COLO829 (cell line): ENCODE data around the gene SCLY.
"Not testable (repeated sequence)": the region's sequence is repeated elsewhere in the genome, so short reads cannot be mapped to it uniquely, and the experiment has no call there.

Source experiments
- DNase-seq: peaks from one replicate; pipeline ENCODE4 v3.0.0; 2012; ENCODE audit warnings: low spot score

Gene SCLY

GRCh38 chr2:238040918-238041317 is 19.9 kb upstream of the SCLY start:
- no peak for DNase-seq

GRCh38 chr2:238042090-238042489 is 18.7 kb upstream of the SCLY start:
- no peak for DNase-seq

GRCh38 chr2:238042849-238043584 is 17.8 kb upstream of the SCLY start:
- no peak for DNase-seq

- no peak for DNase-seq
Measured at GRCh38 chr2:238043851-238044250, 16.9 kb upstream of the SCLY start.

- DNase-seq = no peak
Measured at GRCh38 chr2:238045575-238045974, 15.2 kb upstream of the SCLY start.

- no peak for DNase-seq
Measured at GRCh38 chr2:238046725-238047270, 14.0 kb upstream of the SCLY start.

- DNase-seq = no peak
Measured at GRCh38 chr2:238053191-238053776, 7.5 kb upstream of the SCLY start.

- no peak for DNase-seq
Measured at GRCh38 chr2:238055841-238056240, 5.0 kb upstream of the SCLY start.

GRCh38 chr2:238057696-238058575 is 2.9 kb upstream of the SCLY start:
- not testable (repeated sequence) for DNase-seq

GRCh38 chr2:238059505-238059904 is 1.3 kb upstream of the SCLY start:
- DNase-seq = no peak

GRCh38 chr2:238060096-238060541 is 682 bp upstream of the SCLY start:
- DNase-seq = no peak

GRCh38 chr2:238061315-238062202 is 758 bp downstream of the SCLY start:
- DNase-seq = peak; percentile 11

- no peak for DNase-seq
Measured at GRCh38 chr2:238063414-238064189, 2.8 kb downstream of the SCLY start.

- no peak for DNase-seq
Measured at GRCh38 chr2:238064376-238064775, 3.6 kb downstream of the SCLY start.

- no peak for DNase-seq
Measured at GRCh38 chr2:238065071-238065846, 4.5 kb downstream of the SCLY start.

GRCh38 chr2:238066218-238066617 is 5.4 kb downstream of the SCLY start:
- no peak for DNase-seq

GRCh38 chr2:238066718-238067117 is 5.9 kb downstream of the SCLY start:
- not testable (repeated sequence) for DNase-seq

- no peak for DNase-seq
Measured at GRCh38 chr2:238067939-238068338, 7.1 kb downstream of the SCLY start.

GRCh38 chr2:238069021-238069709 is 8.4 kb downstream of the SCLY start:
- DNase-seq = no peak
